ENCODE results near the gene DLG2.

The DLG2 gene

GRCh38 chr11:84626256-84626655 lies 1000.9 kb downstream of the DLG2 start:
- no peak overlapping the region for H3K4me3 ChIP-seq (ENCODE audit: low read depth, low read length)

GRCh38 chr11:84612645-84613044 lies 1014.5 kb downstream of the DLG2 start:
- H3K4me3 ChIP-seq (ENCODE audit: low read depth, low read length): no peak overlapping the region

GRCh38 chr11:84608837-84609196 lies 1018.3 kb downstream of the DLG2 start:
- no peak overlapping the region for H3K4me3 ChIP-seq (ENCODE audit: low read depth, low read length)

GRCh38 chr11:84607975-84608836 lies 1018.9 kb downstream of the DLG2 start:
- H3K4me3 ChIP-seq (ENCODE audit: low read depth, low read length): no peak overlapping the region

- H3K4me3 ChIP-seq (ENCODE audit: low read depth, low read length): no peak overlapping the region
These were observed 1032.5 kb downstream of the DLG2 start for GRCh38 chr11:84594602-84595001.

- no peak overlapping the region for H3K4me3 ChIP-seq (ENCODE audit: low read depth, low read length)
These were observed 1037.0 kb downstream of the DLG2 start for GRCh38 chr11:84590106-84590505.

GRCh38 chr11:84588131-84588829 lies 1038.9 kb downstream of the DLG2 start:
- H3K4me3 ChIP-seq (ENCODE audit: low read depth, low read length): no peak overlapping the region

GRCh38 chr11:84583106-84583505 lies 1044.0 kb downstream of the DLG2 start:
- H3K4me3 ChIP-seq (ENCODE audit: low read depth, low read length): no peak overlapping the region

- H3K4me3 ChIP-seq (ENCODE audit: low read depth, low read length): no peak overlapping the region
These were observed 1046.1 kb downstream of the DLG2 start for GRCh38 chr11:84581083-84581482.

GRCh38 chr11:84580428-84580827 lies 1046.7 kb downstream of the DLG2 start:
- H3K4me3 ChIP-seq (ENCODE audit: low read depth, low read length): no peak overlapping the region

GRCh38 chr11:84573868-84574267 lies 1053.3 kb downstream of the DLG2 start:
- no peak overlapping the region for H3K4me3 ChIP-seq (ENCODE audit: low read depth, low read length)

GRCh38 chr11:84566671-84567070 lies 1060.5 kb downstream of the DLG2 start:
- no peak overlapping the region for H3K4me3 ChIP-seq (ENCODE audit: low read depth, low read length)

- H3K4me3 ChIP-seq (ENCODE audit: low read depth, low read length): no peak overlapping the region
These were observed 1062.3 kb downstream of the DLG2 start for GRCh38 chr11:84564867-84565184.

GRCh38 chr11:84564180-84564866 lies 1062.8 kb downstream of the DLG2 start:
- H3K4me3 ChIP-seq (ENCODE audit: low read depth, low read length): no peak overlapping the region

- no peak overlapping the region for H3K4me3 ChIP-seq (ENCODE audit: low read depth, low read length)
These were observed 1063.8 kb downstream of the DLG2 start for GRCh38 chr11:84563356-84563755.

- no peak overlapping the region for H3K4me3 ChIP-seq (ENCODE audit: low read depth, low read length)
These were observed 1066.9 kb downstream of the DLG2 start for GRCh38 chr11:84560206-84560605.

- H3K4me3 ChIP-seq (ENCODE audit: low read depth, low read length): no peak overlapping the region
These were observed 1068.8 kb downstream of the DLG2 start for GRCh38 chr11:84558085-84558905.

GRCh38 chr11:84552791-84553190 lies 1074.4 kb downstream of the DLG2 start:
- no peak overlapping the region for H3K4me3 ChIP-seq (ENCODE audit: low read depth, low read length)

- no peak overlapping the region for H3K4me3 ChIP-seq (ENCODE audit: low read depth, low read length)
These were observed 1077.9 kb downstream of the DLG2 start for GRCh38 chr11:84549217-84549616.

- no peak overlapping the region for H3K4me3 ChIP-seq (ENCODE audit: low read depth, low read length)
These were observed 1082.6 kb downstream of the DLG2 start for GRCh38 chr11:84544566-84544965.
